ENCODE data around the gene DENND2D.

The DENND2D gene

GRCh38 chr1:111164151-111164550 is 36.3 kb downstream of the DENND2D start:
- DNase-seq = no peak

GRCh38 chr1:111163363-111163762 is 37.1 kb downstream of the DENND2D start:
- no peak for DNase-seq

- no peak for DNase-seq
These were observed 38.0 kb downstream of the DENND2D start for GRCh38 chr1:111162488-111162880.

GRCh38 chr1:111161843-111162487 is 38.5 kb downstream of the DENND2D start:
- DNase-seq = no peak

GRCh38 chr1:111157431-111157830 is 43.0 kb downstream of the DENND2D start:
- no peak for DNase-seq

GRCh38 chr1:111154021-111154999 is 46.1 kb downstream of the DENND2D start:
- DNase-seq = no peak

GRCh38 chr1:111151838-111152237 is 48.6 kb downstream of the DENND2D start:
- DNase-seq = no peak

GRCh38 chr1:111148376-111148881 is 52.0 kb downstream of the DENND2D start:
- no peak for DNase-seq

- no peak for DNase-seq
These were observed 52.5 kb downstream of the DENND2D start for GRCh38 chr1:111147948-111148347.

- no peak for DNase-seq
These were observed 54.3 kb downstream of the DENND2D start for GRCh38 chr1:111145963-111146768.

- DNase-seq = no peak
These were observed 54.9 kb downstream of the DENND2D start for GRCh38 chr1:111145542-111145941.

GRCh38 chr1:111142356-111142975 is 58.0 kb downstream of the DENND2D start:
- DNase-seq = no peak

GRCh38 chr1:111141245-111142220 is 58.9 kb downstream of the DENND2D start:
- no peak for DNase-seq

- no peak for DNase-seq
These were observed 59.8 kb downstream of the DENND2D start for GRCh38 chr1:111140680-111140967.

- peak; percentile 100 for DNase-seq
These were observed 60.3 kb downstream of the DENND2D start, which contains the start of the genes CEPT1 and DRAM2 for GRCh38 chr1:111139956-111140679. Gene CEPT1 (plus strand): TSS chr1:111140223. CDS start chr1:111147715, 7,492 bp downstream. Gene DRAM2 (minus strand): TSS chr1:111140093. CDS start chr1:111131554, 8,539 bp downstream.

- peak; percentile 88 for DNase-seq
These were observed 61.0 kb downstream of the DENND2D start for GRCh38 chr1:111139324-111139955.

Data from retina (tissue), 1 donor.